ENCODE measurements around the gene NCKAP1. TPM values are rescaled to one million over a fixed set of nuclear protein-coding genes. Genes with fewer than 3 reads are reported as not detected.

The NCKAP1 gene
- total and polyA plus RNA-seq, 10 of the 15 experiments (the other 5 are each of a cell fraction or from before 2014, with no cell fraction given): 0.11 to 1.5 (median 0.52) TPM

DNA sequence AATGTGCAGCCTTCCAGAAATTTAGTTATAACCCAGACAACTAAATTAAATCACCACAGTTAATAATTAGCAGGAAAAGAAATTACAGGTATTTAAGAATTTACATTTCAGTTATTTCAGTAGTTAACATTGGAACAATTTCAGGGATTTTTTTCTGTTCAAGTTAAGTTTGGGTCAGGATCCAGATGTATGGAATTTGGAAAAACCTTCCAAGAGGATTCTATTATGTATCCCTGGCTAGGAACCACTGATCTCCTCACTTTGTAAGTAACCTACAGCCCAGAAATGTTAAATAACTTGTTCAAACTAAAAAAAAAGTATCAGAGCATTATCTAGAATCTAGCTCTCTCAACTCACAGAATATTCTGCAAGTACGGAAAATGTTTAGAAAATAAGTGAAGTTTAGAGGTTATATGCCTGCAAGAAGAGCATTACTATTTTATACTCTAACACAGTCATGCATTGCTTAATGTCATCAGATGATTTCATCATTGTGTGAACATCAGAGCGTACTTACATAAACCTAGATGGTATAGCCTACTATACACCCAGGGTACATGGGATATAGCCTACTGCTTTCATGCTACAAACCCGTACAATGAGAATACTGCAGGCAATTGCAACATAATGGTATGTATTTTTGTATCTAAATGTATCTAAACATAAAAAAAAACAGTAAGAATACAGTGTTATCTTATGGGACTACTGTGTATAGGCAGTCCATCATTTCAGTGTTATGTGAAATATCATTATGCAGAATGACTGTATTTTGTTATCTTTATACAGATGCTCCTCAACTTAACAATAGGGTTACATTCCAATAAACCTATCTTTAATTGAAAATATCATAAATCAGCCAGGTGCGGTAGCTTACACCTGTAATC is 6.1 kb downstream of the NCKAP1 start (continued):
- TF ChIP-seq, protein P1, sequence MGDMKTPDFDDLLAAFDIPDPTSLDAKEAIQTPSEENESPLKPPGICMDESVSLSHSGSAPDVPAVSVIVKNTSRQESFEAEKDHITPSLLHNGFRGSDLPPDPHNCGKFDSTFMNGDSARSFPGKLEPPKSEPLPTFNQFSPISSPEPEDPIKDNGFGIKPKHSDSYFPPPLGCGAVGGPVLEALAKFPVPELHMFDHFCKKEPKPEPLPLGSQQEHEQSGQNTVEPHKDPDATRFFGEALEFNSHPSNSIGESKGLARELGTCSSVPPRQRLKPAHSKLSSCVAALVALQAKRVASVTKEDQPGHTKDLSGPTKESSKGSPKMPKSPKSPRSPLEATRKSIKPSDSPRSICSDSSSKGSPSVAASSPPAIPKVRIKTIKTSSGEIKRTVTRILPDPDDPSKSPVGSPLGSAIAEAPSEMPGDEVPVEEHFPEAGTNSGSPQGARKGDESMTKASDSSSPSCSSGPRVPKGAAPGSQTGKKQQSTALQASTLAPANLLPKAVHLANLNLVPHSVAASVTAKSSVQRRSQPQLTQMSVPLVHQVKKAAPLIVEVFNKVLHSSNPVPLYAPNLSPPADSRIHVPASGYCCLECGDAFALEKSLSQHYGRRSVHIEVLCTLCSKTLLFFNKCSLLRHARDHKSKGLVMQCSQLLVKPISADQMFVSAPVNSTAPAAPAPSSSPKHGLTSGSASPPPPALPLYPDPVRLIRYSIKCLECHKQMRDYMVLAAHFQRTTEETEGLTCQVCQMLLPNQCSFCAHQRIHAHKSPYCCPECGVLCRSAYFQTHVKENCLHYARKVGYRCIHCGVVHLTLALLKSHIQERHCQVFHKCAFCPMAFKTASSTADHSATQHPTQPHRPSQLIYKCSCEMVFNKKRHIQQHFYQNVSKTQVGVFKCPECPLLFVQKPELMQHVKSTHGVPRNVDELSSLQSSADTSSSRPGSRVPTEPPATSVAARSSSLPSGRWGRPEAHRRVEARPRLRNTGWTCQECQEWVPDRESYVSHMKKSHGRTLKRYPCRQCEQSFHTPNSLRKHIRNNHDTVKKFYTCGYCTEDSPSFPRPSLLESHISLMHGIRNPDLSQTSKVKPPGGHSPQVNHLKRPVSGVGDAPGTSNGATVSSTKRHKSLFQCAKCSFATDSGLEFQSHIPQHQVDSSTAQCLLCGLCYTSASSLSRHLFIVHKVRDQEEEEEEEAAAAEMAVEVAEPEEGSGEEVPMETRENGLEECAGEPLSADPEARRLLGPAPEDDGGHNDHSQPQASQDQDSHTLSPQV (IDR thresholded peaks at IDR 0.05): no peak
- no peak for TF ChIP-seq JUND (IDR thresholded peaks at IDR 0.05; ENCODE audit: low read depth, low read length)
- TF ChIP-seq ZNF24 (IDR thresholded peaks at IDR 0.05): no peak
- TF ChIP-seq KLF5 (IDR thresholded peaks at IDR 0.05; ENCODE audit: partially characterized antibody): no peak
- TF ChIP-seq, protein P2, sequence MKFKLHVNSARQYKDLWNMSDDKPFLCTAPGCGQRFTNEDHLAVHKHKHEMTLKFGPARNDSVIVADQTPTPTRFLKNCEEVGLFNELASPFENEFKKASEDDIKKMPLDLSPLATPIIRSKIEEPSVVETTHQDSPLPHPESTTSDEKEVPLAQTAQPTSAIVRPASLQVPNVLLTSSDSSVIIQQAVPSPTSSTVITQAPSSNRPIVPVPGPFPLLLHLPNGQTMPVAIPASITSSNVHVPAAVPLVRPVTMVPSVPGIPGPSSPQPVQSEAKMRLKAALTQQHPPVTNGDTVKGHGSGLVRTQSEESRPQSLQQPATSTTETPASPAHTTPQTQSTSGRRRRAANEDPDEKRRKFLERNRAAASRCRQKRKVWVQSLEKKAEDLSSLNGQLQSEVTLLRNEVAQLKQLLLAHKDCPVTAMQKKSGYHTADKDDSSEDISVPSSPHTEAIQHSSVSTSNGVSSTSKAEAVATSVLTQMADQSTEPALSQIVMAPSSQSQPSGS (IDR thresholded peaks at IDR 0.05; ENCODE audit: low read length): no peak

DNA sequence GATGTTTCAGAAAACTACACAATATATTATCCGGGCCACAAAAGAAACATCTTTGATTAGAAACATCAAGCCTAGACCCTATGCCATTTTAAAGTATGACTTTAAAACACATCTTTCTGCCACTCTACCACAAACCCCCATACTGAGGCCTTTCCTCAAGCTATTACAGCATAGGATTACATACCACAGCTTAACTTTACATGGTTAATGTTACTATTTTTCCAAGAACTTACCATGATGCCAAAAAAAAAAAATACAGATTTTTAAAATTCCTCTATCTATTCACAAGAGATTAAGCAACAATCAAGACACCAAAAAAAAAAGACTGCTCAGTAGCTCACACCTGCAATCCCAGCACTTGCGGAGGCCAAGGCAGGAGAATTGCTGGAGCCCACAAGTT is 9.0 kb downstream of the NCKAP1 start:
- WGBS (ENCODE audit: insufficient coverage, insufficient replicate concordance, low lambda C conversion rate, missing lambda C conversion rate): 95% methylated on average over 2 of the region's 2 CpGs
- Histone ChIP-seq H3K27ac (ENCODE audit: control insufficient read depth, insufficient read depth) (no peak overlapping the region), H3K79me2 (ENCODE audit: control insufficient read depth, insufficient read depth, low read length) (no peaks in the 10 kb centered on the region), H3K4me1 (ENCODE audit: control insufficient read depth, insufficient read depth, low read length) (no peaks in the 10 kb centered on the region), H2AFZ (ENCODE audit: control insufficient read depth, low read depth, low read length) (no peak overlapping the region), H3K9me3 (replicated peaks; ENCODE audit: control insufficient read depth, insufficient read depth, low read length) (no peaks in the 10 kb centered on the region), H4K20me1 (ENCODE audit: control insufficient read depth, insufficient read depth) (no peaks in the 10 kb centered on the region), H3K9ac (ENCODE audit: control insufficient read depth, insufficient read depth, low read length) (no peak overlapping the region), H3K4me3 (no peak overlapping the region), H3K4me2 (ENCODE audit: control insufficient read depth, insufficient read depth) (no peak overlapping the region), H3K36me3 (ENCODE audit: control insufficient read depth in 2 of 2, insufficient read depth in 2 of 2, low read length in 1 of 2) (no peaks in the 10 kb centered on the region), H3K27me3 (replicated peaks in 1 of 2; ENCODE audit: control insufficient read depth in 2 of 2, insufficient read depth in 2 of 2, low read length in 1 of 2) (peaks cover 0 to 4% of the 10 kb centered on the region in 2 experiments; a peak in 1 of 4 replicates)
- RAD21 ChIA-PET (ENCODE audit: unreplicated experiment): no interaction called here
- in situ Hi-C loops (cut with MboI): no loop called here
- ATAC-seq (no peak), FAIRE-seq (no peak), DNase-seq (ENCODE audit: low read depth, low spot score) (no peak)
- POLR2A ChIA-PET: no interaction called here
- SMC1A ChIA-PET (ENCODE audit: uncharacterized antibody, unreplicated experiment): interaction anchor here (0.6 kb wide), 1 partner anchor 1258 kb away, joined by 3 read pairs; no protein-coding TSS in a partner anchor
- intact Hi-C loops (cut with micrococcal nuclease; ENCODE audit: unreplicated experiment): no loop called here
- BruUV-seq (replicated peaks): no TSS peak
- CTCF ChIA-PET: no interaction called here
- TF ChIP-seq, protein P3, sequence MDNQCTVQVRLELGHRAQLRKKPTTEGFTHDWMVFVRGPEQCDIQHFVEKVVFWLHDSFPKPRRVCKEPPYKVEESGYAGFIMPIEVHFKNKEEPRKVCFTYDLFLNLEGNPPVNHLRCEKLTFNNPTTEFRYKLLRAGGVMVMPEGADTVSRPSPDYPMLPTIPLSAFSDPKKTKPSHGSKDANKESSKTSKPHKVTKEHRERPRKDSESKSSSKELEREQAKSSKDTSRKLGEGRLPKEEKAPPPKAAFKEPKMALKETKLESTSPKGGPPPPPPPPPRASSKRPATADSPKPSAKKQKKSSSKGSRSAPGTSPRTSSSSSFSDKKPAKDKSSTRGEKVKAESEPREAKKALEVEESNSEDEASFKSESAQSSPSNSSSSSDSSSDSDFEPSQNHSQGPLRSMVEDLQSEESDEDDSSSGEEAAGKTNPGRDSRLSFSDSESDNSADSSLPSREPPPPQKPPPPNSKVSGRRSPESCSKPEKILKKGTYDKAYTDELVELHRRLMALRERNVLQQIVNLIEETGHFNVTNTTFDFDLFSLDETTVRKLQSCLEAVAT (IDR thresholded peaks at IDR 0.05): no peak
- no peak for TF ChIP-seq EGR1 (IDR thresholded peaks at IDR 0.05; ENCODE audit: borderline replicate concordance in 1 of 2, low read depth in 2 of 2, low read length in 2 of 2)
- TF ChIP-seq, protein P4, sequence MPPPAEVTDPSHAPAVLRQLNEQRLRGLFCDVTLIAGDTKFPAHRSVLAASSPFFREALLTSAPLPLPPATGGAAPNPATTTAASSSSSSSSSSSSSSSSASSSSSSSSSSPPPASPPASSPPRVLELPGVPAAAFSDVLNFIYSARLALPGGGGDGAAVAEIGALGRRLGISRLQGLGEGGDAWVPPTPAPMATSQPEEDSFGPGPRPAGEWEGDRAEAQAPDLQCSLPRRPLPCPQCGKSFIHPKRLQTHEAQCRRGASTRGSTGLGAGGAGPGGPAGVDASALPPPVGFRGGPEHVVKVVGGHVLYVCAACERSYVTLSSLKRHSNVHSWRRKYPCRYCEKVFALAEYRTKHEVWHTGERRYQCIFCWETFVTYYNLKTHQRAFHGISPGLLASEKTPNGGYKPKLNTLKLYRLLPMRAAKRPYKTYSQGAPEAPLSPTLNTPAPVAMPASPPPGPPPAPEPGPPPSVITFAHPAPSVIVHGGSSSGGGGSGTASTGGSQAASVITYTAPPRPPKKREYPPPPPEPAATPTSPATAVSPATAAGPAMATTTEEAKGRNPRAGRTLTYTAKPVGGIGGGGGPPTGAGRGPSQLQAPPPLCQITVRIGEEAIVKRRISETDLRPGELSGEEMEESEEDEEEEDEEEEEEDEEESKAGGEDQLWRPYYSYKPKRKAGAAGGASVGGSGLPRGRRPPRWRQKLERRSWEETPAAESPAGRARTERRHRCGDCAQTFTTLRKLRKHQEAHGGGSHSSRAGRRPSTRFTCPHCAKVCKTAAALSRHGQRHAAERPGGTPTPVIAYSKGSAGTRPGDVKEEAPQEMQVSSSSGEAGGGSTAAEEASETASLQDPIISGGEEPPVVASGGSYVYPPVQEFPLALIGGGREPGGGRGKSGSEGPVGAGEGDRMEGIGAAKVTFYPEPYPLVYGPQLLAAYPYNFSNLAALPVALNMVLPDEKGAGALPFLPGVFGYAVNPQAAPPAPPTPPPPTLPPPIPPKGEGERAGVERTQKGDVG (CRISPR knock-in tag; IDR thresholded peaks at IDR 0.05): no peak
- TF ChIP-seq STAT1 (conservative IDR thresholded peaks at IDR 0.05): no peak
- TF ChIP-seq MXI1 (IDR thresholded peaks at IDR 0.05; ENCODE audit: low read depth, low read length): no peak
- no peak for TF ChIP-seq CBX5 (IDR thresholded peaks at IDR 0.05; ENCODE audit: low read depth)
